HG03378 (cell line): ENCODE measurements around the gene ALX3.

Experiments used
- ATAC-seq: cut with Tn5 transposase; IDR thresholded peaks from one replicate; pipeline ENCODE4 v1.9.1; 2021; ENCODE audit warnings: mild to moderate bottlenecking, moderate library complexity; ENCODE audit not compliant: unreplicated experiment

ALX3 gene

GRCh38 chr1:110070671-110071242 lies at the start of gene ALX3:
Gene ALX3 (minus strand): TSS chr1:110070672. CDS start chr1:110070612, 60 bp downstream.
- no peak for ATAC-seq

DNA sequence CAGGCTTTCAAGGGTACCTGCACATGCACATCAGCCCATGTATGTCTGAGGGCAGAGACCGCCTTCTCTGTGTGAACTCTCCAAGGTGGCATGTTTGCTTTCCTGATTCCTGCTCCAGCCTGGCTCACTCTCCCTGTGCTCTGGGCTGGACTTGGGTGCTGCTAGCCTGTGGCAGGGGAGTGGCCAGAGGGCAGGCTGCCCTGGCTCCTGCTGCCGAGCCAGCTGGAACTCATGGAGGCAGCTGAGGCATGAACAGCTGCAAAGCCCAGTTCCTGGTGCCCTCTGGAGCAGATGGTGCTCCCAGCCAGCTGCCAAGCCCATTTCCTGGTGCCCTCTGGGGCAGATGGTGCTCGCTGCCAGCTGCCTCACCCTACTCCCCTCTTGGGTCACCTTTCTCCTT lies 49.4 kb upstream of the ALX3 start:
- ATAC-seq, result no peak

DNA sequence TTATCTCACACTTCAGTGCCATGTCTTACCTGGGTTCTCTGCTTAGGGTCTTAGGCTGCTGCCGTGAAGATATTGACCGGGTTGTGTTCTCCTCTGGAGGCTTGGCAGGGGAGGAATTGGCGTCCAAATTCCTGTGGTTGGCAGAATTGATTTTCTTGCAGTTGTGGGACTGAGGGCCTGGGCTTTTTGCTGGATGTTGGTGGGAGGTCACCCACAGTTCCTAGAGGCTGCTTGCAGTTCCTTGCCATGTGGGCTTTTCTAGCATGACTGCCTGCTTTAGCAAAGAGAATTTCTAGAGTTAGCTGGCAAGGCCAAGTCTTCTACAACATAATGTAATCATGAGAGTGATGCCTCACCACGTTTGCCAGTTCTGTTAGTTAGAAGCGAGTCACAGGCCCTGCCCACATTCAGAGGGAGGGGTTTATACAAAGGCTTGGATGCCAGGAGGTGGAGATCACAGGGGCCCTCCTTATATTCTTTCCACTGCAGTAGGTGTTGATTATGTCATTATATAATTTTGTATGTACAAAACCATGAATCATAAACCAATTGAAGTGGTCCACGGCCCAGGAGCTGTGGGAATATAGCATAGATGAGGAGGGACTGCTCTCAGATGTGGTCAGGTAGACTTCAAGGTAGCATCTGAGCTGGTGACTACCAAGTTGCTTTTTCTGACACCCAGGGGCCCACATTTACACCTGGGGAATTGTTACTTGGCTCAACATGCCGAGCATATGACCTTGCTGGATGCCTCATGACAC lies 48.3 kb upstream of the ALX3 start:
- ATAC-seq, result no peak

GRCh38 chr1:110114784-110115183 lies 44.3 kb upstream of the ALX3 start:
- no peak for ATAC-seq

DNA sequence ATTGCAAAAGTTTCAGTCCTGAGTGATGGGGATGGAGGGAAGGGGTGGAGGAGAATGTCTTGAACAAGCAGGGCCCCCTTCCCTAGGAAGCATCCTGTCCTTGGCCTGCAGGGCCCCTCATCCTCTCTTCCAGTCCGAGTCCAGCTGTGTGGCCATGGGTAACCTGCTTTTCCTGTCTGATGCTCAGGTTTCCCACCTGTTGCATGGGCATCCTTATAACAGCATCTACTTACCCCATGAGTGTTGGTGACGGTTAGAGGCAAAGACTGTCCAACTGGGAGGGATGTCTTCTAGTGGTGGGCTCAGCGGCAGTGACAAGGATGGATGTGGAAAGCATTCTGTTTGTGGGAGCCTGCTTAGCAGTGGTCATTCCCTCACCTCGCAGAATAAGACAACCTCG lies 43.7 kb upstream of the ALX3 start:
- ATAC-seq, result no peak

- ATAC-seq, result no peak
These were observed 43.1 kb upstream of the ALX3 start for GRCh38 chr1:110113551-110113950.

GRCh38 chr1:110112656-110113055 lies 42.2 kb upstream of the ALX3 start:
- no peak for ATAC-seq

GRCh38 chr1:110112143-110112542 lies 41.7 kb upstream of the ALX3 start, which contains the start of gene UBL4B:
Gene UBL4B (plus strand): TSS chr1:110112443. CDS start chr1:110112535, 92 bp downstream.
- ATAC-seq, result no peak

DNA sequence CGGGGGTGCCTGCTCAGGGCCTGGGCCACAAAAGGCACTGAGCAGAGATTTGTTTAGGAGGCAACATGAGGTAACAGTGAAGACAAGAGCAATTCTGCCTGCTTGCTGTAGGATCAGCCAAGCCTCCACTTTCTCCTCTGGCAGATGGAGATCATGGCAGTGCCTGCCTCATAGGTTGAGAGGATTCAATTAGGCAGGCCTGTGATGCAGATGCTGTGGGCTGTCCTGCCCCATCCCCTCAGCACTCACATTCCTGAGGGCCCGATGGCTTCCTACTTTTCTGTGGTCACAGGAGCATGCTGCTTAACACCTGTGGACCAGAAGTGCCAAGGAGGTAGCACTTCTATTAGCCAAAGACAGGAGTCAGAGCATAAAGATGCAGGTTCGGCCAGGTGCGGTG lies 40.6 kb upstream of the ALX3 start:
- no peak for ATAC-seq

DNA sequence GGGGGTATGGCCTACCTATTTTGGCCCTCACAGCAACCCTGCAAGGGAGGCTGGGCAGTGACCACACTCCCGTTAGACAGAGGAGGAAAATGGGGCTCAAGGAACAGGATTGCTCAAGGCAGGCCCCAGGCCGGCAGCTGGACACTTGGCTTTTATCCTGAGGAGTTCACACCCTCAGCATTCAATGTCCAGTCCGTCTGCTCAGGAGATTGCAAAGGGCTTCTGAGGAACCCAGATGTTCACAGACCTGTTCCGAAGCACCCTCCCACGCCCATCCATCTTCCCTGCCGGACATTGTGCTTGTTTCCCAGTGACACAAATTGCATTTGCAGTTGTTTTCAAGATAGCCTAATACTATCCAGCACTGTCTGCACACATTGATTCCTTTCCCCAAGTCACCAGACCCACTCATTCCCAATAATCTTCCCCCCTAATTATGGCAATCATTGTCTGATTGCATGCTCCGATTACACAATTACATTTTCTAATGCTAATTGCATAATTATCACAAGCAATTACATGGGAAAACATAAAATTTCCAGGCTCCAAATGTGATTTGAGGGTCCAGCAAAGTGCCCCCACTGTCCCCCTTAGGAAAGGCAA lies 37.5 kb upstream of the ALX3 start:
- ATAC-seq, result no peak

DNA sequence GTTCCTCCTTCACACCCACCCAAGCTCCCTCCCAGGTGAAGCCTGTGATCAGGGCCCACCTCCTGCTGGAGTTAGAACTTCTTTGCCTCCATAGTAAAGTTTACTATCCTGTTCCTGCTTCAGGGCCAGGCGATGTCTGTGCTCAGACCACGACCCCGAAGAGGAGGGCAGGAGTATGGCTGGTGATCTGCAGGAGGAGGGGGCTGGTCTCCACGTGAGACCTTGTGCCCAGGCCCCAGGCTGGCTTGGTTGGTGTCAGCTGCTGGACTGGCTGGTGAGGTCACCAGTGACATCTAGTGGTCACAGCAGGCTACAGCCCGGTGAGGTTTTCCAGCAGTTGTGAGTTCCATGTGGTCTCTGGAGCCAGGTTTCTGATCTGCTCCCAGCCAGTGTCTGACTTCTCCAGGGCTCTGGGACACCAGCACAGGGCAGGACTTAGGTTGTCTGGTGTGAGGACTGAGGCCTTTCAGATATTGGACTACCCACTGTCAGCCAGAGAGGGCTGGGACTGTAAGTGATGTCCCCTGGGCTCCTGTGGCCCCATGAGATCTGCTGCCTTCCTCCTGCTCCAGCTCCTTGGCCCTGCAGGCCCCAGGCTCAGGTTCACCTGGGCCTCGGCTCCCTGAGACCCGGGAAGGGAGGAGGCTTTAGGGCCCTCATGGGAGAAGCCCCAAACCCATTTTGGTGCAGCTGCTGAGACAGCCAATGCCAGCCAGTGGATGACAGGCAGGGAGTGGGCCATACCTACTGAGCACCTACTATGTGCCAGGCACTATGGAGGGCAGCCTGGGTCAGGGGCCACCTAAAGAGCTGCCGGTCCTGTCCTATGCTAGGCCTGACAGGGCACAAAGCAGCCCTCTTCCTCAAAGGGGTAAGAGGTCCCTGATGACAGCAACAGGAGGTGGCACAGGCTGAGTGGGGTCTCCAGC lies 35.8 kb upstream of the ALX3 start:
- peak; percentile 51 for ATAC-seq

DNA sequence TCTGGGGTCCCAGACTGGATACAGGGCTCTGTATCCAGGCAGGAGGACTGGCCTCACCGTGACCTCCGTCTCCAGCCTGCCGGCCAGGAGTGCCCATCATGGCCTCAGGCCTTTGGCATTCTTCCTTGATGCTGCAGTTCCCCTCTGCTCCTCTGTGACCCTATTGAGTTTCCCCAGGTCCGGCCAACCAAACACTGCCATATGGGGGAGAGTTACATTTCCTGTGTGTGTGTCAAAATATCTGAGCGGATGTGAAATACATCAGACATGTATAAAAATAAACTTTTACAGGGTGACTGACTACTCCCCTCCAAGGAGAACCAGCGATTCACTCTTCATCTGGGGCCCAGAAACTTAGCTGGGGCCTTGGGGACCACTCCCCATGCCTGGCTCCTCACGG lies 31.6 kb upstream of the ALX3 start:
- no peak for ATAC-seq

- ATAC-seq, result no peak
These were observed 29.9 kb upstream of the ALX3 start for GRCh38 chr1:110100335-110100734.

- no peak for ATAC-seq
These were observed 28.0 kb upstream of the ALX3 start for GRCh38 chr1:110098222-110099026.

DNA sequence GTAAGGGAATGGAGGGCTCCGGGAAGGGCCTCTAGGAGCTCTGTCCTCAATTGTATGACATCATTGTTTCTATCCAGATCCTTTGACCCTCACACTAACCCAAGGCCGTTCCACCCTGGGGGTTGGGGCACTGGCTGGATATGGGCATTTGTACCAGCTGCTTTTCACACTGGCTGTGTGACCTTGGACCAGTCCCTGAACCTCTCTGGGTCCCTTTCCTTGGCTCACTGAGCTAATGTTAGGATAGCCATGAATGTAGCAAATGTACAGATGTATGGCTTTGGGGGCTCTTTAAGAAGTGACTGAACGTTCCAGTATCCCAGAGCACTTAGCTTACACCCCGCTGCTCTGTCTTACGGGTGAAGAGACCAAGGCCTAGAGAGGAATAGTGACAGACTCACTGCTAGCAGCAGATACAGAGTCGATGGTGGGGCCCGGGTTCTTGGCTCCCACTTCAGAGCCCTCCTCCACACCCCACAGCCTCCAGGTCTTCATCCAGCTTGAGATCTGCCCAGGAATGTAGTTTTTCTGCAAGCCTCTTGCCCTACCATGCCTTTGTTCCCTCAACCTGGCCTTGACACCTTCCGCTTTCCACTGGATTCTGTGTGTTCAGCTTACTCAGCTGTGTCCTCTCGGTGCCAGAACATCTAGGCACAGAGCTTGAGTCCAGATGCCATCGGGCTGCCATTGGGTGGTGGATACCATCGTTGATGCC lies 27.2 kb upstream of the ALX3 start:
- ATAC-seq, result no peak

DNA sequence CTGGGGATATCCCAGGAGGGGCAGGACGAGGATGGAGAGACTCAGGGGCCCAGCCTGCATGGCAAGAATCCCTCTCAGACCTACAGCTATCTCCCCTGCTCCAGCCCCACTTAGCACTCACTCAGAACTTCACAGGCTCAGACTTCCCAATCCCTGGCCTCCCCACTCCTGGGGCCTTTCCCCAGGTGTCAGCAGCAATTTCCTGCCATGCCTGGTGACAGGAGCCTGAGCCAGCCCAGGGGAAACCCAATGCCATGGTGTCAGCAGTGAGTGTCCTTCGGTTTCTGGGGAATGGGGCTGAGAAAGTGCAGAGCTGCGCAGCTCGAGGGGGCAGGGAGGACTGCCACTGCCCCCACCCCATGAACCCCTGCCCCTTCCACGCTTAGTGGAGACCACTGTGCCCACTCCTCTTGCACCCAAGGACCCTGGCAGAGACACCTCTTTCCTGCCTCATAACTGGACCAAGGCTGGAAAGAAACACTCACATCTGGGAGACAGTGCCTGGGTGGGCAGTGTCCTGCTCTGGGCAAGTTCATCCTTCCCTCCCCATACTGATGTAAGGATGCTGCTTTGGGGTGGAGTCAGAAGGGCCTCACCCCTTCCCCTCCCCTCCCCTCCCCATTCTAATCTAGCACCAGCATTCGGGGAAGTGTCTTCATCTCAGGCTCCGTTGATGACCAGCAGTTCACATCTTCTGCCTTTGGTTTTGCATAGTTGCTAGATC lies 24.6 kb upstream of the ALX3 start:
- no peak for ATAC-seq

DNA sequence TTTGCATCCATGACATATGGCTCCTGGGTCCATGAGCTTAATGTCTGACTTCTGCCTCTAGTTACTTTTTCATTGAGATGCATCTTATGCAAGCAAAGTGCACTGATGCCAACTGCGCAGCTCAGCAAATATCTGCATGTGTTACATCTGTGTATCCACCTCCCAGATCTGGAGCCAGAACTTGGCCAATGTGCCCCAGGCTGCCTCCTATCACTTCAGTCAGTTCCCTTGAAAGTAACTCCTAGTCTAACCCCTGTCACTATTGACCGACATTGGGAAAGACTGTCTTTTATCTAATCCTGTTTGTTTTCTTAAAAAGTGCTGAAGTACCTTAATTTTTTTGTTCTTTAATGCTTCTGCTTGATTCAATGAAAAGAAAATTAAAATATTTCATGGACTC lies 22.5 kb upstream of the ALX3 start:
- ATAC-seq, result no peak

- ATAC-seq, result no peak
These were observed 21.3 kb upstream of the ALX3 start for GRCh38 chr1:110091791-110092190.

DNA sequence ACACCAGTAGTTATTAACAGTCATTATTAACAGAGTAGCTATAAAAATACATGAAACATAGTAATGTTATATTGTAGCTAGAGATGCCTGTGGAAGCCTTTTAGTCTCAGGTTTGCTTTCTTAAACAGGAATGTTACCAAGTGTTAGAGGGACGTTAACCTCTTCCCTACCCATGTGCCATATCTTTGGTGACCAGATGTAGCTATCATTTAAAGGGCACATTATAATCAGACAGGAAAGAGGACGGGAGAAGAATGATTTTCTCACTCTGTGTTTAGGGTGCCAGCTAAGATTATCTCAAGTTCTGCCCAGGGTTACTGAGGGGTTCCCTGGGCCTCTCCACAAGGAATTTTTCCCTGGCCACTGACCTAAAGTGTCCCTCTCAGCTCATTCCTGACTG lies 20.9 kb upstream of the ALX3 start:
- ATAC-seq, result no peak
